ENCODE data around the gene JCAD.

JCAD gene

DNA sequence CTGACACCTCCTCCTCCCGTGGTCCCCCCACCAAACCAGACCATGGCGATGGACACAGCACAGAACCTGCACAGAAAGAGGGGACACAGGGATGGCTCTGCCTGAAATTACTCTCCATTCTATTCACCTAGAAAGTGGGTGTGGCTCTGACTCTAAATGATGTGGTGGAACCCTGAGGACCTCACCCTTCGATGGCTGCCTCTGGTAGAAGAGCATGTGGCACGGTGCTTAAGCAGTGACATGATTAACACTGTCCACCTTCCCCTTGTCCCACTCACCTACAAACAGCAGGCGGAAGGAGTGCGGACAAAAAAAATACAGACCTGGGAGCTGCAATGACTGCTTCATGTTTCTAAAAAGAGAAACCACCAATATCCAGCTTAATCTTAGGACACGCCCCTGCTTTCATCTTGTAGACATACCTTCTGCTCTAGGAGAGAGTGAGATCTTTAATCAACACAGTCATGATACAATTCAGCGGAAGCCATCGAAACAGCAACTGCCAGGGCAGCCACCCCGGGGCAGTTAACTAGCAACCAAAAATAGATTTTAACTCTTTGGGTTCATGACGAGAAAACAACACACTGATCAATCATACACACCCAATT is 11.4 kb downstream of the JCAD start:
- DNase-seq (ENCODE audit: low read depth, low spot score) = no peak
- no peak overlapping the region for H3K27ac ChIP-seq

DNA sequence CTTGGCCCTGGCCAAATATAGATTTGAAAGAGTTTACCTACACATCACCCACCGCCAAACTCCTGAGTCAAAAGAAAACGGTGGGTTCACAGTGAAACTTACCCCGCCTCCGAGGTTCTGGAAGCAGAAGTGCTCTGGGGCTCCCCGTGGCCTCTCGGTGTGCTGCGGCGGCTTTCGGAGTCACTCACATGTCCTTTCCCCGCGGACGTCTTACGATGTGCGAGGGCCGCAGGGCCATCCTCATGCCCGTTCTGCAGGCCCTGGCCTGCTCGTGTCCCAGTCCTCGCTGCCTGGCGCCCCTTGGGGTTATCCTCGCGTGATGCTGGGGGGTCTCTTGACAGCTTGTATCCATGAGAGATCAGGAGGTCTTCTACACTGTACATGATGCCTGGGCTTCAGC is 12.0 kb downstream of the JCAD start:
- DNase-seq (ENCODE audit: low read depth, low spot score) = no peak
- no peak overlapping the region for H3K27ac ChIP-seq

DNA sequence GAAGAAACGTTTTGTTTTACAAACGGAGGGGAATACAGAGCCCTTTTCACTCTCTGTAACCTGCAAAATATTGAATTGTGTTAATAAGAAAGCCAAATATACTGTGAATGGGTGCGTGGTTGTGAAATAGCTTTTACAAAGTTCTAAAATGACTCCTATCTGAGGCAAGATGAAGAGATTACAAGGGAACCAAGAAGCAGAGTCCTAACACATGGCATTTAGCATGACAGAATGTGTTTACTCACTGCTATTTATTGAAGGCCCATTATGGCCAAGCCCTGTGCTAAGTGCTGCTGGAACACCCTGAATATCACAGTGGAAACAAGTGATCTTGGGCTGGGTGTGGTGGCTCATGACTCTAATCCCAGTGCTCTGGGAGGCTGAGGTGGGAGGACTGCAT is 12.9 kb downstream of the JCAD start:
- no peak for DNase-seq (ENCODE audit: low read depth, low spot score)
- no peak overlapping the region for H3K27ac ChIP-seq

DNA sequence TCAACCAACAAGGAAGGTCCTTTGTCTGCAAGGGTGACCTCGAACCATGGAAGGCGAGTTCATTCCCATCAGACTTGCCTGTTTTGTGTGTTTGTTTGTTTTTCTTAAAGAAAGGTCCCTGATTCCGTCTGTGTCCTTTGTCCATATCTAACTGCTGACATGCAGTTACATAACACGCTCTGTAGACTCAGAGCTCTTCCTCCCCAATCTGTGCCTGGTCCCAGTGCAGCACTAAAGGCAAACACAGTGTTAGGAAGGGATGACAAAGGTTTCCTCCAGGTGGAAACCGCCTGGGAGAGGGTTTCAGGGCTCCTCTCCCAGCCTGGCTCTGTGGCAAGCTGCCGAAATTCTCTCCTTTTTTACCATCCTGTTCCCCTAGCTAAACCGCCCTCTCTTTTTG is 13.4 kb downstream of the JCAD start:
- no peak overlapping the region for H3K27ac ChIP-seq

DNA sequence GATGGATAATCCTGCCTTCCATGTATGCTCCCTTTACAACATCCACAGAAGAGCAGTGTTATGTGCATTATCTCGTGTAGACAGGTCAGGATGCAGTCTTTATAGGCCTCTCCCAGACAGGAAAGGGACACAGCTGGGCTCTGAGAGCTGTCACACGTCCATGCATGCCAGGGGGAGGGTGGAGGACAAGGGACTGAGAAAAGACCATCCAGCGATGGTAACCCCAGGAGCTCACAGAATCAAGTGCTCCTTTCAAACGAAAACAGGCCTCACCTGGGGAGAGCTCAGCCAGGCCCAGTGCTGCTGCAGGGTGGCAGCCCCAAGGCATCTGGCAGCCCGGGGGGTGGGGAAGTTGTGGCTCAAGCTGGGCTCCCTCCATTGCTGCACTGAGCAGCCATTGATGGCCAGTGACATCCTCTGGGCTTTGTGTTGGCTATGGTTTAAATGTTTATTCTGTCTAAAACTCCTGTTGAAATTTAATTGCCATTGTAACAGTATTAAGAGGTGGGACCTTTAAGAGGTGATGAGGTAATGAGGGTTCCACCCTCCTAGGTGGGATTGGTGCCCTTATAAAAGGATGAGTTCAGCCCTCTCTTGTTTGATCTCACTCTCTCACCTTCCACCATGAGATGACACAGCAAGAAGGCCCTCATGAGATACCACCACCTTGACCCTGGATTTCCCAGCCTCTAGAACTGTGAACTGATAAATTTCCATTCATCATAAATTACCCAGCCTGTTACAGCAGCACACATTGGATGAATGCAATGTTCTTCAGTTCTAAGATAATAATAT is 15.7 kb downstream of the JCAD start:
- DNase-seq (ENCODE audit: low read depth, low spot score) = no peak

More for the DNA sequence above, 13.4 kb downstream of the JCAD start:
- DNase-seq (ENCODE audit: low read depth, low spot score) = no peak

DNA sequence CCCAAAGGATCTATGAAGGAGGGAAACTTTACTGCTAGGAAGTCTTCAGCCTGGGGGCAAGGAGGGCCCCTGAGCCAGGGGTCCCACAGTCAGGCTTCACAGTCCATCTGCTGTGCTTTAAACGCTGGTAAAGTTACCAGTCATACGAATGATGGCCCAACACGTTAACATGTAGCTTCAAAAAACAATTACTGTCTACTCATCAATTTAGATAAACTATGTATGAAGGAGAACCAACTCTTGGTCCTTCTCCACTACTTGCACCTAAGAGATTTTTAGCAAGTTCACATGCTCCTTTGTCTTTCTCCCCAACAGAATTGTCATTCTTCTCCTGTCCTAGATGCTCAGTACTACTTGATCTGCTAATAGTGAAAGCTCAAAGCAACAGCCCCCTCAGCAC is 16.6 kb downstream of the JCAD start:
- no peak for DNase-seq (ENCODE audit: low read depth, low spot score)

More for the DNA sequence above, 15.7 kb downstream of the JCAD start:
- no peak overlapping the region for H3K27ac ChIP-seq

DNA sequence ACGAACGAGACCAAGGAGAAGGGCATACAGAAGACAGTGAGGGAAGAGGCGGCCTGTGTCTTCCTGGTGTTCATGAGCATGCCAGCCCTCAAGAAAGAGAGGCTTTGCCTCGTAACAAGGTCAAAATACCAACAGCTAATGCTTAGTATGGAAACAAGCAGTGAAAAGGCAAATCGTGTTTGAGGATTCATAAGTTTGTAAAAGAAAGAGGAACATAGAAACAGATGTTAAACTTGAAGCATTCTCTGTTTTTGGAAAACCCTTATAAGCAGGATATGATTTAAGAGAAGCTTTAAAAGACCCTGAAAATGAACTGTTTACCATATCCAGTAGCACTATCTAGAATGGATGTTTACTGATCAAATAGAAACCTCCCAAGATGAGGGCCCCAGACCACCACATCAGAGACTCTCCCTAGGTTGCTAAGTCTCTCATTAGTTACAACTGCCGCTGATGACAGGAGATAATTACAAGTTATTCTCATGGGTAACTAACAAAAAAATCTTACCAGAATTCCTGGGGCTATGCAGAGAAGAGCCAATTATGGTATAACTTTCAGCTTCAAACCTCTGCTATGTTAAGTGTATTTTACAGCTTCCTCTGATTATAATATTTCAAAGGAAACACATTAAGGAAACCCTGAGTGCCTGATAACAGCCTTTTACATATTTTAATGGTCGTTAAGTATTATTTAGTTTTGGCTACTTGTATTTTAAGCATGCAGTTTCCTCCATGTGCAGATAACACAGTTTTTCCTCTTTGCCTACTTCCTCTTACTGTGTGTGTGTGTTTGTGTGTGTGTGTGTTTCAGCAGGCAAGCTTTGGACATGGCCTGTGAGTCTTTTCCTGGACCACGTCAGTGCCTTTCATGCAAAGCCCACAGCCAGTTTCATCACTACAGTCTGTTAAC is 17.9 kb downstream of the JCAD start:
- no peak for DNase-seq (ENCODE audit: low read depth, low spot score)
- H3K27ac ChIP-seq = no peak overlapping the region

More for the DNA sequence above, 16.6 kb downstream of the JCAD start:
- no peak overlapping the region for H3K27ac ChIP-seq

DNA sequence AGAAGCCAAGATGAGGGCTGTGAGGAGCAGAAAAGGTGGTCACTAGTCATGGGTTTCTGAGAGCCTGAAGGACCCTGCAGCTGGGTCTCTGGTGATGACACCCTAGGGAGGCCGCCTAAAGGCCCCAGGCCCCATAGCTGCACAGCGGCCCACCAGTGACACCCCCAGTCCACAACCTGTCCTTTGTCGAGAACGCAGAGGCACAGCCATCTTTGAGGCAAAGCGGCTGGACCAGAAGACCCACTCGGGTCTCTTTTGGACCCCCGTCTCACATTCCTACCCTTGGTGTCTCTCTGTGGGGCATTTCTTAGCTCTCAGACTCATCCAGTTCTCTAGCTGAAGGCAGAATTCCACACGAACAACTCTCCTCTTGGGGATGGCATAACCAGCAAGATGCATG is 18.8 kb downstream of the JCAD start:
- H3K27ac ChIP-seq = no peak overlapping the region
- DNase-seq (ENCODE audit: low read depth, low spot score) = no peak

DNA sequence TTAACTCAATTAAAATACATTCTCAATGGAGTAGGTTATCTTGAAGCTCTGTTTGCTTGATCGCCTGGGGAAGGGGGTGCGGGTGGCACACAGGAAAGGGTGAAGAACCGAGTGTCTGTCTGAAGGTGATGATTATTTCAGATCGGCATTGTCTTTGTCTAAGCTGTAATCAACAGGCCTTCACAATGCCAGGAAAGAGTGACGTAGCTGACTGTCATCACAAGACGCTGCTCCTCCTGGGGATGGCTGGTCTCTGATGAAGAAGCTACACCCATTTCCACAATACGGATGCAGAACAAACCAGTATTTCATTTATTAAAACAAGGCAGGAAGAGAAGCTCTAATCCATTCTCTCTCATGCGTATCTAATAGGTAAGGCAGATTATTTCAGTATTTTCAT is 19.4 kb downstream of the JCAD start:
- no peak overlapping the region for H3K27ac ChIP-seq
- DNase-seq (ENCODE audit: low read depth, low spot score) = no peak

DNA sequence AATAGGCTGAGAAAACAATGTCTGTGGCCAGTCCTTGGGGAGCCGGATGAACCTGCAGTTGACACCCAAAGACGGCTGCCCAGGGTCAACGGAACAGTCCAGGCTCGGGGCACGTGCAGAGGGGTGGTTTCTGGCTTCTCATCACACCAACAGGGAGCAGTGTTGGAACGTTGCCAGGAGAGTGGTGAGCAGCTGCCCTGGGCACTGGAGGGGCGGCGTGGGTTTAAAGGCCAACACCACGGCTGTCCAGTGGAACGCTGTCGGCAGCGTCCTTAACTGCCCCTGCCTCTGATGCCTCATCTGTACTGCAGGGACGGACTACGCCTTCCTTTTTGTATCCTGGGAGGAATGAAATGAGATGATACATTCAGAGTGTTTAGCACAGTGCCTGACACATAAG is 19.8 kb downstream of the JCAD start:
- H3K27ac ChIP-seq = no peak overlapping the region
- no peak for DNase-seq (ENCODE audit: low read depth, low spot score)

DNA sequence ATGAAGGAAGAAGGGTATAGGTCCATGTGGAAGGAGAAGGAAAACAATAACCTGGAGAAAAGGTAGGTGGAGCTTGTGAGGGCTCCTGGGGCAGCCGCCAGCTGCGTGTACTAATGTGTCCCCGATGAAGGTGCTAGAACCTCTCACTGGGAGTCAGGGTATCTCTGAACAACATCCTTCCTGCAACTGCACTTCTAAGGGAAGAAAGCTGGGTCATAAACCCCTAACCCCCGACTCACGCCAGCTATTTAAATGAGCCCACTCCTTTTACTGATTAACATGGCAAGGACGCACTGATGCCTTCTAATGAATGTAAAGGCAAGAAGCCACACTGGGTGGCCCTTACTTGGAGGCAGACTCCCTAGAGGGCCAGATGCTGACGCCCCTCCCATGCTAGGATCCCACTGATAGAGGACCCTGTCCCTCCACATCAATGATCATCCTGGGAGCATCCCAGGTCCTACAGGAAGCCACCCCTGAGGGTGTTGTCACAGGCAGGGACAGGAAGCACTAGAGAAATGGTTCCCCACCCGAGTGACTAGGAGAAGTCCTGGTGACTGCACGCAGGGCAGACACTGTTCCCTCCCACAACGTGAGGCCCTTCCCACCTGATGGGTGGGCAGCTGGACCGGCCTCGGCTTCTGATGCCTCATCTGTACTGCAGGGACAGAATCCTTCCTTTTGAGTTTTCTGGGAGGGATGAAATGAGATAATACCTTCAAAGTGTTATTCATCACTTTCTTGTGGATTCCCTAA is 20.4 kb downstream of the JCAD start:
- H3K27ac ChIP-seq = no peak overlapping the region
- no peak for DNase-seq (ENCODE audit: low read depth, low spot score)

DNA sequence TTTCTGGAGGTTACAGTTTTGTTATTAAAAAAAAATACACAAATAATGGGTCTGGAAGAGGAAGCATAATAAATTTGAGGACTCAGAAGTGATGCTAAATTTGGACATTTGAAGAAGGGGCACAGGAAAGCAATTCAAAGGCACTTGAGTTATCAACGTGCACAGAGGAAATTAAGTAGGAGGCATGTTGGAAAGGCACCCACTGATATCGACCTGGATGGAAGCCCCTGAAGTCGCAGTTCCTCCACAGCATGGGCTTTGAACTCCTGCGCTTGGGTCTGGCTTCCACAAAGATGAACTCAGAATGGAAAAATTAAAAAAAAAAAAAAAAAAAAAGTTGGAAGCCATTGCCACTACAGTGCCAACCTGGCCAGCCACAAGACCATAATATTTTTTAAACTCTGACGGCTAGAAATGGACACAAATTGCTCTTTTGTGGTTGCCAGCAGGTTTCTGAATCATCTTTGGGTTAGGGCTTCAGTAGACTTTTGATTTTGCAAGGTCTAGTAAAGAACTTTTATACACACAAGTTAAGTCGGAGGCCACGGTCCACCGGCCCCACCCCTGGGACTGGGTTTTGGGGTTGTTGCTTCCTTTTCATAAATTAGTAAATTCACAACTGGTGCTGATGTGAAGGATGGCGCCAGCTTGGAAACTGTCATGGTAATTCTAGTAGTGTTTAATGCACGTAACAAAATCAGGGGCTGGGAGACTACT is 21.6 kb downstream of the JCAD start:
- H3K27ac ChIP-seq = no peak overlapping the region
- no peak for DNase-seq (ENCODE audit: low read depth, low spot score)

DNA sequence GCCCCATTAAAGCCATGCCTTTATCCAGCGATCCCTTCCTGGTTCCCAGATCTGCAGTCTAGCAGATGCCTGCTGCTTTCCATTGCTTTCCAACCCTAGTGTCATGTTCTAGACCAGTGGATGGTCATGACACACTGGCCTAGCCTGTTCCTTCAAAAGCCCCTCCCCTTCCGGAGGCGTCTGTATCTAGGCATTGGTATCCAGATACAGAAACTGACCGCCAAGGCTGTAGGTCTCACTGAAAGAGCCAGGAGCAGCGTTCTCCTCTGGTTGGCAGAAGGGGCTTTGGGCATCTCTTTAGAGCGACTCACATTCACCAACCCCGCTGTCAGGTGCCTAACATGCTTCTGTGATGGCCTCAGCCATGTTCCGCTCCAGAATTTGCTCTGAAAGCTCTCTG is 22.6 kb downstream of the JCAD start:
- no peak for DNase-seq (ENCODE audit: low read depth, low spot score)
- no peak overlapping the region for H3K27ac ChIP-seq

DNA sequence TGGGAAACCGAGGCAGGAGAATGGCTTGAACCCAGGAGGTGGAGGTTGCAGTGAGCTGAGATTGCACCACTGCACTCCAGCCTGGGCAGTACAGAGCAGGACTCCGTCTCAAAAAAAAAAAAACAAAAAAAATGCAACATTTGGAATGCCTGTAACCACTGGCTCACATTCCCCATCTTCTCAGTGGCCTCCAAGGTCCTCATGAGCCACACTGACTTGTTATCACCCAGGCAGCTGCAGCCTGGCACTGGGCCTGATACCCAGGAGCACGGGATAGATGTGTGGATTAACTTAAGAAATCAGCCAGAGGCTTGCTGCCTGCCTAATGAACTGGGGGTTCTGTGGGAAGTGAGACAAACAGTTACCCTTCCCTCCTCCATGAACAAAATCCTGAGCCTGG is 23.0 kb downstream of the JCAD start:
- DNase-seq (ENCODE audit: low read depth, low spot score) = no peak
- H3K27ac ChIP-seq = no peak overlapping the region

DNA sequence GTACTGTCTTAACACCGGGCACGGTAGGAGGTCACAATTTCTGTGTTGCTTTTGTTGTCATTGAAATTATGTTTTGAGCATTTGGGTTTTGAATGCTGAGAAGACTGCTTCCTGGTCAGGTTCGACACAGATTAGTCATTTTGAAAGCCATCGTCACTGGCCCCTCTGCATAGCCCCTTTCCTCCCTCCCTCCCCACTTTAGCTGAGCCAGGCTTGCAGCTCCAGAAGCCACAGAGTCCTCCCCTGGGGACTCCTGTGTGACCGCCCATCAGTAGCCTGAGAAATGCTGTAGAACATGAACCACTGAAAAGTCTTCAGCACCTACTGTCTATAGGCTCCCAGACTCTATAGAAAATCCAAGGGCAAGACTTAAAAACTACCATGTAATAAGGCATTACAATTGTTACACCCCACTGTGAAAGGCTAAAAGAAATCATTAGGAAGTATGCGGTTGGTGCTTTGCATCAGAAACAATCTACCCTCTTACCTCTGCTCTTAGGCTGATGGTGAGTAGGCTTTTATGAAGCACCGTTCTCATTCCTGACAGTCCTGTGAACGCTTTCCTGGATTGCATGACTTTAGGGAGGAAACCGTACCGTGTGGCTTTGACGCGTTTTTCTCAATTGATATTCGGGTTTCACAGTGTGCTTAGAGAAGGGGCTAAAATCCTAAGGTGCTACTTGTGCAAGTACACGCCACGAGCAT is 24.8 kb downstream of the JCAD start:
- H3K27ac ChIP-seq = no peak overlapping the region
- no peak for DNase-seq (ENCODE audit: low read depth, low spot score)

DNA sequence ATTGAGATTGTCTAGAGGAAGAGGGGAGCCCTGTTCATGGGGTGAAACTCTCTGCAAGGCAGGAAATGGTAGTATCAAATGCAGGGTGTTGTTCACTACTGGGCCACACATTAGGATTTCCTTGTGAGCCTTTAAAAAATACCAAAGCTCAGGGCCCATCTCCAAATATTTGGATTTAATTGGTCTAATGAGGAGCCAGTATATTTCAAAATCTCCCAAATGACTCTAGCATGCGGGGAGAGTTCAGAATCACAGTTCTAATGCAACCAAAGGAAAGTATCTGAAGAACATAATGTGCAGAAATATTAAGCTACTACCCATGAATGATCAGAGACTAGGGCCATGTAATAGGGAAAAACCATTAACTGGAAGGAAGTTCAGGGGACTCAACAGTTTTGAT is 27.3 kb downstream of the JCAD start:
- DNase-seq (ENCODE audit: low read depth, low spot score) = no peak

DNA sequence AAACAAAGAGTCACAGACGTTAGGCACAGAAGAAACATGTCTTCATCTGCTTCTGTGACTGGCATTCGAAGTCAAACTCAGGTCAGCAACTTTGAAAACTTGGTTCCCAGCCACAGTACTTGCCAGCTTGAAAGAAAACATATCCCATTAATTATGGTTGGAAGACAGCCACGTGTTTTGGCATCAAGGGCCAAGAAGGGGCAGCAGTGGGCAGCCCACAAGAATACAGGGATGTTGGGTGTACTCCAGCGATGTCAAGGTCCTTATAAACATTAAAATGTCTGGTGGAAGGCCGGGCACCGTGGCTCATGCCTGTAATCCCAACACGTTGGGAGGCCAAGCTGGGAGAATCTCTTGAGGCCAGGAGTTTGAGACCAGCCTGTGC is 29.5 kb downstream of the JCAD start:
- no peak for DNase-seq (ENCODE audit: low read depth, low spot score)

More for the DNA sequence above, 27.3 kb downstream of the JCAD start:
- no peak overlapping the region for H3K27ac ChIP-seq

DNA sequence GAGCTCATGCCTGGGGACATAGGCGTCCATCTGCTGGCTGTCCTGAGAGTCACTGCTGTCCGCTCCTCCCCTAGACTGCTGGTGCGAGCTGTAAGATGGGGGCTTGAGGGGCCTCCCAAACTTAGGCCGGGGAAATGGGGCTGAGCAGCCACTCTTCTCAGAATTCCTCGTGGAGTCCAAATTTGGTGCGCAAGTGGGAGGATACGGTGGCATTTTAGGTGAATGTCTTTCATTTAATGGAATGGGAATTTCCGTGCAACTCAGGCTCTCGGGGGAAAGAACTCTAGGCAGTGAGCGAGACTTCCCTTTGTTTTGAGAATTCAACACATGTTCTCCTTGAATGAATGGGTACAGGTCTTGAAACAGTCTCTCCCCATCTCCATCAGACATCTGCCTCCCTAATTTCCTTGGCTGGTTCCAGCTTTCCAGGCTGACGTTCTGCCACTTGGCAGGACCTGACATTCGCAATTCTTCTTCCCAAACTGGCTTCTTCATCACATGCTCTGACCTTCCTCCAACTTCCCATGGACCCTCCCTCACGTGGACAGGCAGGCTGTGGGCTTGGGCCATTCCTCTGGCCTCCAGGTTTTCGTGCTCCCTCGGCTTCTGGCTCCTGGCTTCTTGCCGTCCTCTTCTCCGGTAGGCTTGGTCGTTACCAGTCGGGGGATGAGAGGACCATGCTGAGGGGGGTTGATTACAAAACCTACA is 30.1 kb downstream of the JCAD start:
- H3K27ac ChIP-seq = no peak overlapping the region
- DNase-seq (ENCODE audit: low read depth, low spot score) = no peak

More for the DNA sequence above, 29.5 kb downstream of the JCAD start:
- H3K27ac ChIP-seq = no peak overlapping the region

DNA sequence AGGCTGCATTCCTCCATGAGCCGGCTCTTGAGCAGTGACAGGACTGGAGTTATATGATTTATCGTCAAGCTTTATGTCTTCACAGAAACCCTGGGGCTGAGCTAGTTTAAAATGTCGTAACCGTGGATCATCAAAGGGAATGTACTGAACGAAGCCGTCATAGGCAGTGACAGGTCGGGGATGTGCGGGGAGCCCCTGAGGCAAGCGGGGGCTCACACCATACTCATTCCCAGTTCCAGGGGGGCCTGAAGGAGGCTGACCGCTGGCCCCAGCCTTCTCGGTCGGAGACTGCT is 30.7 kb downstream of the JCAD start:
- no peak for DNase-seq (ENCODE audit: low read depth, low spot score)
- no peak overlapping the region for H3K27ac ChIP-seq
